ENCODE measurements around the gene RAB35.

GRCh38 chr12:120067901-120068300, 48.7 kb downstream of the RAB35 start:
- TF ChIP-seq, protein P1, sequence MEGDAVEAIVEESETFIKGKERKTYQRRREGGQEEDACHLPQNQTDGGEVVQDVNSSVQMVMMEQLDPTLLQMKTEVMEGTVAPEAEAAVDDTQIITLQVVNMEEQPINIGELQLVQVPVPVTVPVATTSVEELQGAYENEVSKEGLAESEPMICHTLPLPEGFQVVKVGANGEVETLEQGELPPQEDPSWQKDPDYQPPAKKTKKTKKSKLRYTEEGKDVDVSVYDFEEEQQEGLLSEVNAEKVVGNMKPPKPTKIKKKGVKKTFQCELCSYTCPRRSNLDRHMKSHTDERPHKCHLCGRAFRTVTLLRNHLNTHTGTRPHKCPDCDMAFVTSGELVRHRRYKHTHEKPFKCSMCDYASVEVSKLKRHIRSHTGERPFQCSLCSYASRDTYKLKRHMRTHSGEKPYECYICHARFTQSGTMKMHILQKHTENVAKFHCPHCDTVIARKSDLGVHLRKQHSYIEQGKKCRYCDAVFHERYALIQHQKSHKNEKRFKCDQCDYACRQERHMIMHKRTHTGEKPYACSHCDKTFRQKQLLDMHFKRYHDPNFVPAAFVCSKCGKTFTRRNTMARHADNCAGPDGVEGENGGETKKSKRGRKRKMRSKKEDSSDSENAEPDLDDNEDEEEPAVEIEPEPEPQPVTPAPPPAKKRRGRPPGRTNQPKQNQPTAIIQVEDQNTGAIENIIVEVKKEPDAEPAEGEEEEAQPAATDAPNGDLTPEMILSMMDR (conservative IDR thresholded peaks at IDR 0.05; ENCODE audit: low read depth, low read length): no peak
- no peak for TF ChIP-seq EZH2phosphoT487 (IDR thresholded peaks at IDR 0.05; ENCODE audit: borderline replicate concordance, low read length)
- TF ChIP-seq EZH2 (IDR thresholded peaks at IDR 0.05; ENCODE audit: low read length, unreplicated experiment): no peak
